Islet precursor cell (in vitro differentiated cells): ENCODE measurements around the gene PAPPA2.
A peak's percentile ranks its signal among the peaks of the same experiment; 100 is the strongest.
"Not testable (repeated sequence)": the region's sequence is repeated elsewhere in the genome, so short reads cannot be mapped to it uniquely, and the experiment has no call there.

Source experiments
- DNase-seq: peaks from one replicate; pipeline ENCODE4 v3.0.0-alpha.2; 2018

The PAPPA2 gene, protein sequence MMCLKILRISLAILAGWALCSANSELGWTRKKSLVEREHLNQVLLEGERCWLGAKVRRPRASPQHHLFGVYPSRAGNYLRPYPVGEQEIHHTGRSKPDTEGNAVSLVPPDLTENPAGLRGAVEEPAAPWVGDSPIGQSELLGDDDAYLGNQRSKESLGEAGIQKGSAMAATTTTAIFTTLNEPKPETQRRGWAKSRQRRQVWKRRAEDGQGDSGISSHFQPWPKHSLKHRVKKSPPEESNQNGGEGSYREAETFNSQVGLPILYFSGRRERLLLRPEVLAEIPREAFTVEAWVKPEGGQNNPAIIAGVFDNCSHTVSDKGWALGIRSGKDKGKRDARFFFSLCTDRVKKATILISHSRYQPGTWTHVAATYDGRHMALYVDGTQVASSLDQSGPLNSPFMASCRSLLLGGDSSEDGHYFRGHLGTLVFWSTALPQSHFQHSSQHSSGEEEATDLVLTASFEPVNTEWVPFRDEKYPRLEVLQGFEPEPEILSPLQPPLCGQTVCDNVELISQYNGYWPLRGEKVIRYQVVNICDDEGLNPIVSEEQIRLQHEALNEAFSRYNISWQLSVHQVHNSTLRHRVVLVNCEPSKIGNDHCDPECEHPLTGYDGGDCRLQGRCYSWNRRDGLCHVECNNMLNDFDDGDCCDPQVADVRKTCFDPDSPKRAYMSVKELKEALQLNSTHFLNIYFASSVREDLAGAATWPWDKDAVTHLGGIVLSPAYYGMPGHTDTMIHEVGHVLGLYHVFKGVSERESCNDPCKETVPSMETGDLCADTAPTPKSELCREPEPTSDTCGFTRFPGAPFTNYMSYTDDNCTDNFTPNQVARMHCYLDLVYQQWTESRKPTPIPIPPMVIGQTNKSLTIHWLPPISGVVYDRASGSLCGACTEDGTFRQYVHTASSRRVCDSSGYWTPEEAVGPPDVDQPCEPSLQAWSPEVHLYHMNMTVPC (N-terminal part only)

GRCh38 chr1:176462674-176463378 lies at the start of gene PAPPA2:
Gene PAPPA2, plus strand, starts transcription at chr1:176463175. Its CDS starts 93,148 bp downstream, at chr1:176556323.
- no peak for DNase-seq

GRCh38 chr1:176416777-176417176 lies 46.2 kb upstream of the PAPPA2 start:
- DNase-seq = no peak

DNA sequence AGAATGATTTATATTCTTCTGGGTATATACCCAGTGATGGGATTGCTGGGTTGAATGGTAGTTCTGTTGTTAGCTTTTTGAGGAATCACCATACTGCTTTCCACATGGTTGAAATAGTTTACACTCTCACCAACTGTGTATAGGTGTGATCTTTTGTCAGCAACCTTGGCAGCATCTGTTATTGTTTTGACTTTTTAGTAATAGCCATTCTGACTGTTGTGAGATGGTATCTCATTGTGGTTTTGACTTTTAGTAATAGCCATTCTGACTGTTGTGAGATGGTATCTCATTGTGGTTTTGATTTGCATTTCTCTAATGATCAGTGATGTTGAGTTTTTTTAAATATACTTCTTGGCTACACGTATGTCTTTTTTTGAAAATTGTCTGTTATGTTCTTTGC lies 43.4 kb upstream of the PAPPA2 start:
- DNase-seq = not testable (repeated sequence)

GRCh38 chr1:176434234-176434633 lies 28.7 kb upstream of the PAPPA2 start:
- no peak for DNase-seq

GRCh38 chr1:176436251-176436650 lies 26.7 kb upstream of the PAPPA2 start:
- DNase-seq = no peak

DNA sequence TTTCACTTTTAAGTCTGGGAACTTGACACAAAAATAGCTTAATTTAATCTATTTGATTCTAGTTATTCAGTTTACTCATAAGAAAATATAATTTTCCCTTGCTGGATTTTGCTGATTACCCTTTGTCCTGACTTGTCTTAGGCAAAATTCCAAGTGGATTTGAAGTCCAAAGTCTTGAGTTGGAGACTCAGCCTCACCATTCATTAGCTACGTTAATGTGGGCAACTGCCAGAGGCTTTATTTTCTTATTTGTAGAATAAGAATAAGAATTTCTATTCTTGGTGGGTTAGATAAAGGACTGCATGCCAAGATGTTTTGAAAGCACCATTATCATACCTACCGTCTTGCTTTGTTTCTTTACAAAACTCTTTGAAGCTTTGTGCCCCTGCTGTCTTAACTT lies 22.8 kb upstream of the PAPPA2 start:
- no peak for DNase-seq

- peak; percentile 67 for DNase-seq
Measured at GRCh38 chr1:176444286-176444685, 18.7 kb upstream of the PAPPA2 start.

GRCh38 chr1:176445402-176445801 lies 17.6 kb upstream of the PAPPA2 start:
- no peak for DNase-seq

- no peak for DNase-seq
Measured at GRCh38 chr1:176448340-176448739, 14.6 kb upstream of the PAPPA2 start.

- DNase-seq = peak; percentile 83
Measured at GRCh38 chr1:176450526-176450925, 12.4 kb upstream of the PAPPA2 start.

GRCh38 chr1:176451741-176452140 lies 11.2 kb upstream of the PAPPA2 start:
- DNase-seq = not testable (repeated sequence)

GRCh38 chr1:176456795-176457194 lies 6.2 kb upstream of the PAPPA2 start:
- no peak for DNase-seq

DNA sequence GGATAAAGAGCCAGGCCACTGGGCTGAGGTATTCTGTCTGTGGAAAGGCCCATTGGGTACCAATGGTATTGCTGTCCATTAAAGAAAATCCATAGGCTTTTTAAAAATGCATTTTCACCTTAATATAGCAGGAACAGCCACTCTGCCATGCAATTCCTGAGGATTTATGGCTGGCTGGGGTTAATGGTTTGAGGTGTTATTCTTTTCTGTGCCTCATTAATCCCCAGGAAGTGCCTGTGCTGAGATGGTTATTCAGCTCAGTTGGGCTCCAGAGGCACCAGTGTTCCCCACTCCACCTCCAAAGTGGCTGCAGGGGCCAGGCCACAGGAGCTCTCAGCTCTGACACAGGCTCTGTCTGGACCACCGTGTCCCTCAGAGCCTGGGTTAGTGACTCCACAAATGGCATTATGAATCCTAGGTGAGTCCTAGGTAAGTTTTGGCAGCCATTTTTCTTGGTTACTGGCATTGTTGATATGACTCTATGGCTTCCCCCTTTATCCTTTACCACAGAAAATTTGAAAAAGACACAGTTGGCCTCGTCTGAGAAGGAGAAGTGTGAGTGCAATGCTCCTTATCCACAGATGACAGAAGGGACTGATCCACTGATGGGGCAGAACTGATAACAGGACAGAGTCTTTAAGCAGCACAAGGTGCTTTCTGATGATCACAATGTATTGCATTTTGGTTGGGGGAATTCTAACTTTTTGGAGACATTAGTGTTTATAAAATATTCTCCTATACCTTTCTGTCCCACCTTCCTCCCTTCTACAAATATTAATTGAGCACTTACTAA lies 2.2 kb upstream of the PAPPA2 start:
- no peak for DNase-seq

DNA sequence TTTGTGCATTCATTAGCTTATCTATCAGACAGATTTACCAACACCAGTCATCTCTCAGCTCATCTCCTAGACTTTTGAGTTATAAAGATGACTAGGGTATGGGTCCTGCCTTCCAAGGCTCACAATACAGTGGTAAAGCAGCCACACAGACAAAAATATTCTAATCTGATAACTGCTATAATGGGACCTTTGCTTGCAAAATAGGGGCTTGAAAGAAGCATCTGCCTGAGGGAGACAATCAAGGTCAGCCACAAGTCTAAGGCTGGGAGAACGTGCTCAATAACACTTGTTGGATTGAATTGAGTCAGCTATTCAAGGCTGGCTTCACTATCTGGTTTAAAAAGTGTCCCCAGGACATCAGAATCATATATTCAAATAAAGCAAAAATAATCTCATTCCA lies 1.4 kb upstream of the PAPPA2 start:
- no peak for DNase-seq

DNA sequence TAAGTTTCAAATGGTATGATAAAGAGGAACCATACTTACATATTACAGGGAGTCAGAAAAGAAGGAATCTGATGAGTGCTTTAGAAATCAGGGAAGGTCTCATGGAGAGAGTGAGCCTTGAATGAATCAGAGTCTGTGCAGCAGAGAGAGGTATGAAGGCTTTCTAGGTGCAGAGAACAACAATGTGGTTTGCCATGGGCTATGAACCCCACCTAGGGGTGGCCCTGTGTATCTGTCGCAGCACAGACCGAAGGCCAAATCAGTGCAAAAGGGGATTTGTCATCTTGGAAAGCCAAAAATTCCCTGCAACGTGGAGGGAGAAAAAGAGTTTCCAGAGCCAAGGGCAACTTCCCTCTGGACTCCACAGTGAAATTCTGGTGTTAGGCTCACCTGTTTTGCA lies 3.5 kb downstream of the PAPPA2 start:
- DNase-seq = peak; percentile 62

DNA sequence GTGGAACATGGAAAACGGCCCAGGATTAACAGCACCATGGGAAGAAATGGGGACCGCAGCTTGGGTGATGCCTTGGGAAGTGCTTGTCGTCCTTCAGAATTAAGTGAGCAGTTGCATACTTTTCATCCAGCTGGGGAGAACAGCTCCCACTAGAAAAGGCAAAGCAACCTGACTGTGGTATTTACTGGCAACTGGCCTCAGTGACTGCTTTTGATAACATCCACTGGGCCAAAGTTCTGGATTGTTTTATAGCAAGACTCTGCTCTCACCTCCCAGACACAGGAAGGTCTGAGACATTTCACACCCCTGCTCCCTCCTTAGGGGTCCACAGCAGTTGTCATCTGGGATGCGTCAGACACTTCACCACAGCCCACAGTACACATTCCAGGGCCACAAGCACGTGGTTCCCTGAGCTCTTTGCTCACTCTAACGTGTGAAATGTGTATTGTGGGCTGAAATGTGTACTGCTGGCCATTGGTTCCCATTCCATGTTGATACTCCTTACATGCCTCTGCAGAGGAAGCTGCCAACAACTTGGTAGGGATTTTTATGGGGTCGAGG lies 6.6 kb downstream of the PAPPA2 start:
- peak; percentile 82 for DNase-seq

- DNase-seq = no peak
Measured at GRCh38 chr1:176471338-176472121, 8.6 kb downstream of the PAPPA2 start.

- peak; percentile 75 for DNase-seq
Measured at GRCh38 chr1:176479971-176480370, 17.0 kb downstream of the PAPPA2 start.

GRCh38 chr1:176480750-176481149 lies 17.8 kb downstream of the PAPPA2 start:
- DNase-seq = no peak

- no peak for DNase-seq
Measured at GRCh38 chr1:176485083-176485482, 22.1 kb downstream of the PAPPA2 start.

- DNase-seq = no peak
Measured at GRCh38 chr1:176494436-176494835, 31.5 kb downstream of the PAPPA2 start.
